SK-N-SH (cell line): ENCODE data around the gene BBS5.

Source experiments
- EP300 ChIP-seq, 2 experiments: IDR thresholded peaks; 2 replicates each; pipeline versions ENCODE4 v1.4.0 to v1.6.1; 2012; ENCODE audit warnings: borderline replicate concordance in 1 of 2, low read depth in 1 of 2, low read length in 1 of 2
- JUND ChIP-seq: IDR thresholded peaks from 2 replicates; pipeline ENCODE4 v1.4.0; 2012
- POLR2AphosphoS5 ChIP-seq: IDR thresholded peaks from 2 replicates; pipeline ENCODE4 v1.6.1; 2012; ENCODE audit warnings: low read depth, low read length
- RXRA ChIP-seq: IDR thresholded peaks from 2 replicates; pipeline ENCODE4 v1.4.0; 2012; ENCODE audit warnings: low read depth, mild to moderate bottlenecking, borderline replicate concordance
- YY1 ChIP-seq: IDR thresholded peaks from 2 replicates; pipeline ENCODE4 v1.4.0; 2012; ENCODE audit warnings: low read depth, mild to moderate bottlenecking
- TF ChIP-seq, protein P1 (sequence below): fragments of 200-600 bp; sonication (generic); IDR thresholded peaks from 2 replicates; pipeline ENCODE4 v1.6.1; 2017; ENCODE audit warnings: antibody characterized with exemption, mild to moderate bottlenecking, moderate library complexity

GRCh38 chr2:169469952-169470572 lies 9.2 kb upstream of the BBS5 start:
- TF ChIP-seq, protein P1, sequence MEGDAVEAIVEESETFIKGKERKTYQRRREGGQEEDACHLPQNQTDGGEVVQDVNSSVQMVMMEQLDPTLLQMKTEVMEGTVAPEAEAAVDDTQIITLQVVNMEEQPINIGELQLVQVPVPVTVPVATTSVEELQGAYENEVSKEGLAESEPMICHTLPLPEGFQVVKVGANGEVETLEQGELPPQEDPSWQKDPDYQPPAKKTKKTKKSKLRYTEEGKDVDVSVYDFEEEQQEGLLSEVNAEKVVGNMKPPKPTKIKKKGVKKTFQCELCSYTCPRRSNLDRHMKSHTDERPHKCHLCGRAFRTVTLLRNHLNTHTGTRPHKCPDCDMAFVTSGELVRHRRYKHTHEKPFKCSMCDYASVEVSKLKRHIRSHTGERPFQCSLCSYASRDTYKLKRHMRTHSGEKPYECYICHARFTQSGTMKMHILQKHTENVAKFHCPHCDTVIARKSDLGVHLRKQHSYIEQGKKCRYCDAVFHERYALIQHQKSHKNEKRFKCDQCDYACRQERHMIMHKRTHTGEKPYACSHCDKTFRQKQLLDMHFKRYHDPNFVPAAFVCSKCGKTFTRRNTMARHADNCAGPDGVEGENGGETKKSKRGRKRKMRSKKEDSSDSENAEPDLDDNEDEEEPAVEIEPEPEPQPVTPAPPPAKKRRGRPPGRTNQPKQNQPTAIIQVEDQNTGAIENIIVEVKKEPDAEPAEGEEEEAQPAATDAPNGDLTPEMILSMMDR = no peak
- no peak for TF ChIP-seq POLR2AphosphoS5
- no peak for TF ChIP-seq YY1
- TF ChIP-seq RXRA = no peak
- TF ChIP-seq JUND = no peak
- no peak for TF ChIP-seq EP300 (IDR thresholded peaks at IDR 0.05; ENCODE audit: borderline replicate concordance in 1 of 2, low read depth in 1 of 2, low read length in 1 of 2)
